Activated T-cell treated with anti-CD3 and anti-CD28 coated beads, Interleukin-2, amount 50 U/mL, for 4 hours (primary cell): ENCODE measurements around the gene PTGR1. TPM values are rescaled to one million over a fixed set of nuclear protein-coding genes. Genes with fewer than 3 reads are reported as not detected.
A peak's percentile ranks its signal among the peaks of the same experiment; 100 is the strongest.
"Not testable (repeated sequence)": the region's sequence is repeated elsewhere in the genome, so short reads cannot be mapped to it uniquely, and the experiment has no call there.

Experiments used
- ATAC-seq, 2 donors: fragments of 200-7000 bp; cut with Tn5 transposase; one replicate each; pipeline ENCODE4 v1.10.0; 2021
- DNase-seq: peaks from one replicate; pipeline ENCODE4 v3.0.0-alpha.2; 2020
- H3K27me3 Mint-ChIP-seq: one replicate; pipeline ENCODE4 v1.8.0; 2021; ENCODE audit warnings: low read depth, mixed read lengths
- H3K36me3 Mint-ChIP-seq: one replicate; pipeline ENCODE4 v1.8.0; 2022; ENCODE audit warnings: mixed read lengths; ENCODE audit not compliant: insufficient read depth
- H3K4me1 Mint-ChIP-seq: one replicate; pipeline ENCODE4 v1.8.0; 2021; ENCODE audit warnings: low read depth, mixed read lengths
- H3K4me3 Mint-ChIP-seq: one replicate; pipeline ENCODE4 v1.8.0; 2021; ENCODE audit warnings: mild to moderate bottlenecking, moderate library complexity, mixed read lengths
- H3K9me3 Mint-ChIP-seq: one replicate; pipeline ENCODE4 v1.8.0; 2021; ENCODE audit warnings: mixed read lengths
- total RNA-seq, 3 donors: library from RNA; stranded (reverse); gene quantifications; one replicate each; pipeline ENCODE4 v1.2.1, GENCODE V29; 2021

The PTGR1 gene
- total RNA-seq, 3 donors from 2014 or later = 0.26 to 0.73 (median 0.38) TPM

DNA sequence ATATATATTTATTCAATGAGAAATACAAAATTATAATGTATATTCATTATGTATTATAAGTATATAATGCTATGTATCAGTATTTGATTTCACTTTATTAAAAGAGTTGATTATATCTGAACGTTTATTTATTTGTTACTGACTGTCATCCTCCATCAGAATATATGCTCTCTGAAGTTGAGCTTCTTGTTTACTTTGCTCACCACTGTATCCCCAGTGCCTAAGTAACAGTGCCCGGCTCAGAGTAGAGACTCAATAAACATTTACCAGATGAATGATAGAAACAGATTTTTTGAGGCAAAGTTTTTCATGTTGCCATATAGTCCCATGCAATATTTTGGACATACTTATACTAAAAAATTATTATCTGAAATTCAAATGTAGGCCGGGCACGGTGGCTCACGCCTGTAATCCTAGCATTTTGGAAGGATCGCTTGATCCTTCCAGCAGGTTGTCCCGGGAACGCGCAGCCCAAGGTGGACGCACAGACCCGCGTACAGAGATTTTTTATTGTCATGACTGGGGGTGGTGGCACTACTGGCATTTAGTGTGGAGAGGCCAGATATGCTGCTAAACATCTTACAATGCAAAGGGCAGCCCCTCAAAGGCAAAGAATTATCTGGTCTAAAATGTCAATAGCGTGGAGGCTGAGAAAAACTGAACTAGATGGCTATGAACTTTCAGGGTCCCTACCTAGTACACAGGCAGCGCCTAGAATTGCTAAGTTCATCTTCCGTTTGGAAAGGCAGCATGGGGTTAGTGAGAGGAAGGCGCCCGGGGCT, 30.9 kb upstream of the PTGR1 start:
- ATAC-seq = peak; percentile 33 to 46
- Mint-ChIP-seq H3K36me3 (peaks cover 9% of the 10 kb centered on the region), H3K4me1 (peaks cover 38% of the 10 kb centered on the region), H3K27me3 (no peaks in the 10 kb centered on the region), H3K4me3 (peak overlapping the region; percentile 87), H3K9me3 (no peaks in the 10 kb centered on the region)
- no peak for DNase-seq

DNA sequence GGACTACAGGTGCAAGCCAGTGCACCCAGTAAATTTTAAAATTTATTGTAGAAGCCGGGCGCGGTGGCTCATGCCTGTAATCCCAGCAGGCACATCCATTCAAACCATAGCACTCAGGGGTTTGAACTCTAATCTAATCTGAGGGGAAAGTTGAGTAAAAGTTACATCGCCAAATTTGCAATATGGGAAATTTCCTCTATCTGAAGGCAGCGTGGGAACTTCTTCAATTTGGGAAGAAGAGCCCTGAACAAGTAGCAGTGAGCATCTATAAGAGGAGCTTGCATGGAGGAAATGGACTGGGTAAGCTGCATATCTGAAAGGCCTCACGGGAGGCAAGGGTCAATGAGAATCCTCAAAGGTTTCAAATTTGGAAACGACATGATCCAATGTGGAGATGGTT, 29.0 kb upstream of the PTGR1 start:
- no peaks in the 10 kb centered on the region for H3K9me3 Mint-ChIP-seq
- peaks cover under 1% of the 10 kb centered on the region for H3K36me3 Mint-ChIP-seq
- no peaks in the 10 kb centered on the region for H3K27me3 Mint-ChIP-seq
- no peak overlapping the region for H3K4me3 Mint-ChIP-seq
- H3K4me1 Mint-ChIP-seq = peaks cover 22% of the 10 kb centered on the region
- DNase-seq (no peak), ATAC-seq (no peak)

DNA sequence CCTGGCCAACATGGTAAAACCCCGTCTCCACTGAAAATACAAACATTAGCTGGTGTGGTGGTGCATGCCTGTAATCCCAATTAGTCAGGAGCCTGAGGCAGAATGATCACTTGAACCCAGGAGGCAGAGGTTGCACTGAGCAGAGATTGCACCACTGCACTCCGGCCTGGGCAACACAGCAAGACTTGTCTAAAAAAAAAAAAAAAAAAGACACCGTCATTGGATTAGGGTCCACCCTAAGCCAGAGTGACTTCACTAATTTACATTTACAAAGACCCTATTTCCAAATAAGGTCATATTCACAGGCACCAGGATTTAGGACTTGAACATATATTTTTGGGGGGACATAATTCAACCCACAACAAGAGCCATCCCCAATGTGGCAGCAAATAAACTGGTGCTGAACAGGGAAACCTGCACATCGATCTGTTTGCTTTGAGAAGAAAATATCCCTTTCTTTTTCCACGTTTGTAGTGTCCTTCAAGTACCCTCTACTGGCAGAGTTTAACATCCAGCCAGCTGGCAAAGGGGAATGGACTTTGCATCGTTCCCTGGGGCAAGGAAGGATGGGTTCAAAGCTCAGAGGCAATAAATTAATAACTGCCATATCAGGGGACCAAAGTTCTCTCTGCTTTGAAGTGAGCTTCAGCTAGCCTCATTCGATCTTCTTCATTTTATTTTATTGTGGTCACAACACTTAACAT, 28.0 kb upstream of the PTGR1 start:
- H3K36me3 Mint-ChIP-seq = no peaks in the 10 kb centered on the region
- DNase-seq = no peak
- no peaks in the 10 kb centered on the region for H3K9me3 Mint-ChIP-seq
- peaks cover 4% of the 10 kb centered on the region for H3K27me3 Mint-ChIP-seq
- peaks cover 12% of the 10 kb centered on the region for H3K4me1 Mint-ChIP-seq
- no peak overlapping the region for H3K4me3 Mint-ChIP-seq
- no peak for ATAC-seq

DNA sequence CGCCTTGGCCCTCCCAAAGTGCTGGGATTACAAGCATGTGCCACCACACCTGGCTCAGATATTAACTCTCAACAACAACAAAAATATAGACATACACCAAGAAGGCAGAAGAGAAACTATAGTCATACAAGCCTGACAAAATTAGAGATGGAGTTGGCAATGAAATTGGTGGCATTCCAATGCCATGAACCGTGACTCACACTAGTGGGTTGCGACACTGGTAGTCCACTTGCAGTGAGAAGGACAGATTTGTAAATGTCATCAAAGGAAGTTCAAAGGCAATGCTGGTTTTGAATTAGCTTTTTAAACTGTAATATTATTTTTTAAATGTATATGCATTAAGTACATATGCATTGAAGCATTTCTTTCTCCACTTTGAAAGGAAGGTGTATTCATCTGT, 23.2 kb upstream of the PTGR1 start:
- H3K27me3 Mint-ChIP-seq = peaks cover 10% of the 10 kb centered on the region
- H3K9me3 Mint-ChIP-seq = no peaks in the 10 kb centered on the region
- no peaks in the 10 kb centered on the region for H3K36me3 Mint-ChIP-seq
- no peak overlapping the region for H3K4me3 Mint-ChIP-seq
- no peak for ATAC-seq
- no peak for DNase-seq
- H3K4me1 Mint-ChIP-seq = no peaks in the 10 kb centered on the region

DNA sequence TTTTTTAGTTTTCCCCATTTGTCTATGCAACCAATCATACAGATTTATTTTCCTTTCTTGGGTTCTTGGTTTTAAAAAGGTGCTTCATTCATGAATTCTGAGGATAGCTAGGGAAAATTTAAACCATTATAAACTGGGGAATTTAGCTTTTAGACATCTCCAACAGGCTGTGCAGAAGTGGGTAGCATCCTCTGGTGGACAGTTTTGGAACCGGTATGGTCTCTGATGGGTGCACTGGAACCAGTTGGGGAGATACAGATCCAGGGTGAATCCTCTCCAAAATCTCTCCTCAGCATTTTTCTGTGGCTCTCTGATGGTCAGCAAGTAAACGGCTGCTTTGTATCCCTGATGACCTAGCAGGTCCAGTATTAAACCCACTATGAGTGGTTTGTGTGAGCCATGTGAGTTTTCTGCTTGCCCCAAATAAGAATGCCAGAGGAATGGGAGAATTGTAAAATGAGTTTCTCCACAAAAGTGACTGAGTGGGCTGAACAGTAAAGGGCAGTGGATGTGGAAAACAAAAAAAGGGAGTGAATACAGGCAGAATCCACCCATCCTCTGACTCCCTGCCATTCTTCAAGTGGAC, 22.5 kb upstream of the PTGR1 start:
- no peak for DNase-seq
- H3K9me3 Mint-ChIP-seq = no peaks in the 10 kb centered on the region
- ATAC-seq = peak in 1 of 2 donors; percentile 86
- H3K4me1 Mint-ChIP-seq = no peaks in the 10 kb centered on the region
- no peak overlapping the region for H3K4me3 Mint-ChIP-seq
- no peaks in the 10 kb centered on the region for H3K36me3 Mint-ChIP-seq
- H3K27me3 Mint-ChIP-seq = peaks cover 10% of the 10 kb centered on the region

DNA sequence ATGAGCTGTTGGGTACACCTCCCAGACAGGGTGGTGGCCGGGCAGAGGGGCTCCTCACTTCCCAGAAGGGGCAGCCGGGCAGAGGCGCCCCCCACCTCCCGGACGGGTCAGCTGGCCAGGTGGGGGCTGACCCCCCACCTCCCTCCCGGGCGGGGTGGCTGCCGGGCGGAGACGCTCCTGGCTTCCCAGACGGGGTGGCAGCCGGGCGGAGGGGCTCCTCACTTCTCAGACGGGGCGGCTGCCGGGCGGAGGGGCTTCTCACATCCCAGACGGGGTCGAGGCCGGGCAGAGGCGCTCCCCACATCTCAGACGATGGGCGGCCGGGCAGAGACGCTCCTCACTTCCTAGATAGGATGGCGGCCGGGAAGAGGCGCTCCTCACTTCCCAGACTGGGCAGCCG, 17.9 kb upstream of the PTGR1 start:
- H3K4me3 Mint-ChIP-seq, ATAC-seq, H3K9me3 Mint-ChIP-seq: not testable (repeated sequence)

DNA sequence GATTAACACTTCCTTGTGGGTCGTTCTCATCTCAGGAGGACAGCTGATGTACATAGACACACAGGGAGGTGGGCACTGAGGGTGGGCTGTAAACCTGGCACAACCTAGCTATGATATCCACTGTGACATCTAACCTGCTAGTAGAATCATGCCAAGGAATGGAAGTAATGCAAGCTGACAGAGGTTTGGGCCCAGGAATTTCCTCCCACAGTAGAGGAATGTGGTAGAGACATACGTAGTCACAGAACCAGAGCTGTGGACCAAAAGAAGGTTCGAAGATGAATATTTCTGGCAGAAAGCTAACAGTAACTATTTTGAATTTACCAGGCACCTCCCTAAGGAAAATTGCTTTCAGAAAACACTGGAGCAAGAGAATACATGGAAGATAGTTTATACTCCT, 16.5 kb upstream of the PTGR1 start:
- no peak for ATAC-seq
- no peak for DNase-seq
- Mint-ChIP-seq H3K27me3 (peaks cover 30% of the 10 kb centered on the region), H3K9me3 (no peaks in the 10 kb centered on the region), H3K4me1 (no peaks in the 10 kb centered on the region), H3K4me3 (no peak overlapping the region), H3K36me3 (no peaks in the 10 kb centered on the region)

More for the DNA sequence above, 17.9 kb upstream of the PTGR1 start:
- not testable (repeated sequence) for H3K36me3 Mint-ChIP-seq, H3K4me1 Mint-ChIP-seq, DNase-seq
- H3K27me3 Mint-ChIP-seq = peaks cover 26% of the 10 kb centered on the region

DNA sequence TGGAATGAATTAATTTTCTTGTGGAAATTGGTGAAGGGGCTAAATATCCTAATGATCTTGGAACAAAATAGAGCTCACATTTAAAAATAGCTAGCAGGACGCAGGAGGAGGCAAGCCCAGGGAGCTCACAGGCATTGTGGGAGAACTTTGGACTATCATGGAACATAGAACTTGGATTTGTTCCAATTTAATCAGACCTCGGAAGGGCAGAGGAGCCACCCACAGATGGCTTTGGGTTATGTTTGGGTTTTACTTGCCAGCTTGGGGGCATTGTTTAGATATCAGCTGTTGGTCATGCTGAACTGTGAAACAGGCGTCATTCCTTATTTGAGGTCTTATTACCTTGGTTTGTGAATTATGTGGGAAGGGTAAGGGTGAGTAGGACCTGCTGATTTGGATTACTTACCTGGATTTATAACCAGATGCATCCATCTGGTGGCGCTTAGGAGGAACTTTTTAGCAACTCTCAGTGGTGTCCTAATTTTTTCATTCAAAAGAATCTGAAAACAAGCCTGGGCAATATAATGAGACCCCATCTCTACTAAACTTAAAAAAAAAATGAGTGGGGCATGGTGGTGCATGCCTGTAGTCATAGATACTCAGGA, 14.1 kb upstream of the PTGR1 start:
- DNase-seq (no peak), ATAC-seq (no peak)
- Mint-ChIP-seq H3K27me3 (peaks cover 40% of the 10 kb centered on the region), H3K4me3 (no peak overlapping the region), H3K9me3 (no peaks in the 10 kb centered on the region), H3K4me1 (no peaks in the 10 kb centered on the region), H3K36me3 (no peaks in the 10 kb centered on the region)

DNA sequence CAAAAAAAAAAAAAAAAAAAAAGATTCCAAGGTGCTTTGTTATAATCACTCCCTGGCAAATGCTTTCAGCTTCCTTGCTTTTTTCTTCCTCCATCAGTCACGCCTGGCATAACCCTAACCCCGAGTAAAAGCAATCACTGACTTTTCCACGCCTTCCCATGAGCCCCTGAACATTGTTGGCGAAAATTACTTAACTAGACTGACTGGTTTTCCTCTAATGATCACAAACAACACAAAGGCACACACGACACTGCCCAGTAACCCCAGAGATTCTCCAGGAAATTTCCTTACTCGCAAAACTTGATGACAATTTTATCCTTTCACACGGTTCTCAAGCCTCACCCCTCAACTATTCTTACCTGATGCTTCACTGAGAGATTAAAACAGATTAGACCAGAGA, 11.4 kb upstream of the PTGR1 start:
- no peaks in the 10 kb centered on the region for H3K9me3 Mint-ChIP-seq
- peaks cover 36% of the 10 kb centered on the region for H3K27me3 Mint-ChIP-seq
- ATAC-seq (no peak), DNase-seq (no peak)
- H3K36me3 Mint-ChIP-seq = no peaks in the 10 kb centered on the region
- no peaks in the 10 kb centered on the region for H3K4me1 Mint-ChIP-seq
- H3K4me3 Mint-ChIP-seq = no peak overlapping the region

DNA sequence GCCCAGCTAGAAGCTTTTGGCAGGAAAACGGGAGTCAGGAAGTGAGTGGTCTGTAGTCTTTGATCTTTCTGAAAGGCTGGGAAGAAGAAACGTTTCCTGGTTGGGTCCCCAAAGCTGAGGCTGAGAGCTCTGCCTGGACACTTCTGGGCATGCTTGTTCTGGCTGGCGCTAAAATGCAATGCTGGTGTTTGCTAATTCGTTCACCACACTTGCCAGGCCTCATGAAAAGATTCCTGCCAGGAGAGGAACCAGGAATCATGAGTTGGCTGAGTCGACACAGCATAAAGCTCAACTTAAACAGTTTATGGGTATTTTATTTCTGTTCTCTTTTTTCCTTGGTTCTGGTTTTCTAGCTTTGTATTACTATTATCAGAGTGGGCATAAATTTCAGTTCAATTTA, 10.7 kb upstream of the PTGR1 start:
- no peak overlapping the region for H3K4me3 Mint-ChIP-seq
- H3K36me3 Mint-ChIP-seq = no peaks in the 10 kb centered on the region
- H3K27me3 Mint-ChIP-seq = peaks cover 35% of the 10 kb centered on the region
- no peak for ATAC-seq
- H3K4me1 Mint-ChIP-seq = no peaks in the 10 kb centered on the region
- DNase-seq = no peak
- H3K9me3 Mint-ChIP-seq = no peaks in the 10 kb centered on the region

DNA sequence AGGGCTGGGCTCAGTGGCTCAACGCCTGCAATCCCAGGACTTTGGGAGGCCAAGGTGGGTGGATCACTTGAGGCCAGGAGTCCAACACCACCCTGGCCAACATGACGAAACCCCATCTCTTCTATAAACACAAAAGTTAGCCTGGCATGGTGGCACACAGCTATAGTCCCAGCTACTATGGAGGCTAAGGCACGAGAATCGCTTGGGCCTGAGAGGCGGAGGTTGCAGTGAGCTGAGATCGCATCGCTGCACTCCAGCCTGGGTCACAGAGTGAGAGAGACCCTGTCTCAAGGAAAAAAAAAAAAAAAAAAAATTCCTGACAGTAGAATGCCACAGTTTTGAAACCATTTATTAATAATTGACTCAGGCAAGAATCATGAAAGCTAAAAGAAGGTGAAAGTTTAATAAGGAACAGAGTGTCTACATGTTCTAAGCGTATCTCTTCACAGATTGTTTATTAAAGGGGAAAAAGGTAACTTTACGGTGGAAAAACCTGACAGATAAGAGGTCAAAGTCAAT, 5.7 kb upstream of the PTGR1 start:
- DNase-seq (no peak), ATAC-seq (no peak)
- peaks cover 20% of the 10 kb centered on the region for H3K27me3 Mint-ChIP-seq
- no peaks in the 10 kb centered on the region for H3K9me3 Mint-ChIP-seq
- no peak overlapping the region for H3K4me3 Mint-ChIP-seq
- no peaks in the 10 kb centered on the region for H3K36me3 Mint-ChIP-seq
- no peaks in the 10 kb centered on the region for H3K4me1 Mint-ChIP-seq

DNA sequence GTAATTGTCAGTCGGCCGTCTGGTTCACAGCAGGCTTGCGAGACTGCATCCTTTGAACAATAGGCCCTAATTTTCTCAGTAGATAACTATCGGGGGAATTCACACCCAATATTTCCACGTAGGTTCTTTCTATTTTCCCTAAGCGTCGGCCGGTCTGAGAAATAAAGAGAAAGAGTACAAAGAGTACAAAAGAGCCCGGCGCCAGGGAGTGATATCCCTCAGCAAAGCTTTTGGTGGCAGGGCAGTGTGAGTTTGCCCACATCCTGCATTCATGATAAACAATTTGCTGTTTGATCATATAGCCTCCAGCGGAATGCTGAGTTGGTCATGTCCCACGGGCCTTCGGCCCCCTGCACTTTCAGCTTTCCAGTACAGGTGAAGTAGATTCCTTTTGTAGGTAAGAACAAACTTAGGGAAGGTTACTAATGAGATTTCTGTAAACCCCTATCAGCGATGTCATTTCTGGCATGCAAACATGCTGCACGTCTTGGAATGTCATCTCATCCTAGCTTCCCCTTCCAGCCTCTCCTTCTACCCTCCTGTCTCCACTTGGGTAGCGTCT, 4.7 kb upstream of the PTGR1 start:
- H3K4me3 Mint-ChIP-seq = no peak overlapping the region
- H3K9me3 Mint-ChIP-seq = no peaks in the 10 kb centered on the region
- H3K27me3 Mint-ChIP-seq = peaks cover 25% of the 10 kb centered on the region
- ATAC-seq (no peak), DNase-seq (no peak)
- peaks cover 3% of the 10 kb centered on the region for H3K4me1 Mint-ChIP-seq
- H3K36me3 Mint-ChIP-seq = no peaks in the 10 kb centered on the region

DNA sequence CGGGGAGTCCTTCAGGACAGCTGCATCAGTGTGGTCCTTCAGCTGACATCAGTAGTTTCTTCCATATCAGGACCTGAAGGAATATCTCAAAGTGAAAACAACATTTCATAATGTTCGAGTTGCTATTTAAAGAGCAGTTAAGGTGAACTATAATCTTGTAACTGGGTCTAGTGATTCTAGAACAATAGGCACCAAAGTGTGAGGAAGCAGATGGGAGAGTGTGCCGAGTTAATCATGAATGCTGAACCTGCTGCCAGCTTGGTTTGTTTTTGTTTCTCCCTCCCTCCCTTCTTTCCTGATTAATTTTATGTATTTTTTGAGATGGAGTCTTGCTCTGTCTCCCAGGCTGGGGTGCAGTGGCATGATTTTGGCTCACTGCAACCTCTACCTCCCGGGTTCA, 3.6 kb upstream of the PTGR1 start:
- Mint-ChIP-seq H3K27me3 (peaks cover 29% of the 10 kb centered on the region), H3K4me3 (no peak overlapping the region), H3K9me3 (no peaks in the 10 kb centered on the region), H3K4me1 (peaks cover 12% of the 10 kb centered on the region), H3K36me3 (no peaks in the 10 kb centered on the region)
- ATAC-seq (no peak), DNase-seq (no peak)
